Heart right ventricle (tissue), 16 donors: ENCODE data around the gene MPI. TPM values are rescaled to one million over a fixed set of nuclear protein-coding genes. Genes with fewer than 3 reads are reported as not detected.
A peak's percentile ranks its signal among the peaks of the same experiment; 100 is the strongest.
"Not testable (repeated sequence)": the region's sequence is repeated elsewhere in the genome, so short reads cannot be mapped to it uniquely, and the experiment has no call there.

Experiments used
- ATAC-seq, 8 donors: fragments of 200-7000 bp; cut with Tn5 transposase; one replicate each; pipeline ENCODE4 v1.9.1; 2020; ENCODE audit warnings: mild to moderate bottlenecking in 8 of 8, moderate library complexity in 8 of 8, moderate number of reproducible peaks in 1 of 8
- DNase-seq, 2 donors: peaks; one replicate each; pipeline ENCODE4 v3.0.0-alpha.2; 2020
- H3K27ac ChIP-seq, 10 donors: fragments of 200-600 bp; sonication (generic) in 2 of 10; one replicate each; pipeline versions ENCODE4 v1.5.0 to v1.8.0; 2020 to 2022; ENCODE audit warnings: mild to moderate bottlenecking in 3 of 10
- H3K27me3 ChIP-seq, 7 donors: fragments of 200-600 bp; one replicate each; pipeline ENCODE4 v1.8.0; 2021 to 2022; ENCODE audit warnings: mild to moderate bottlenecking in 2 of 7
- H3K36me3 ChIP-seq, 9 donors: fragments of 200-600 bp; sonication (generic) in 1 of 9; one replicate each; pipeline versions ENCODE4 v1.5.0 to v1.8.0; 2020 to 2022; ENCODE audit warnings: mild to moderate bottlenecking in 2 of 9
- H3K4me1 ChIP-seq, 9 donors: fragments of 200-600 bp; sonication (generic) in 1 of 9; one replicate each; pipeline versions ENCODE4 v1.5.0 to v1.8.0; 2020 to 2022; ENCODE audit warnings: mild to moderate bottlenecking in 4 of 9
- H3K4me3 ChIP-seq, 10 donors: fragments of 200-600 bp; sonication (generic) in 2 of 10; one replicate each; pipeline versions ENCODE4 v1.5.0 to v1.8.0; 2020 to 2022; ENCODE audit warnings: mild to moderate bottlenecking in 7 of 10, moderate library complexity in 2 of 10
- H3K9me3 ChIP-seq, 11 donors: fragments of 200-600 bp in 10 of 11; sonication (generic) in 2 of 11; one replicate each; pipeline versions ENCODE4 v1.5.0 to v1.8.0; 2013 to 2022; ENCODE audit warnings: mild to moderate bottlenecking in 2 of 11, control low read depth in 1 of 11, moderate library complexity in 1 of 11
- CTCF ChIP-seq, 9 donors: fragments of 200-600 bp; sonication (generic) in 2 of 9; IDR thresholded peaks; one replicate each; pipeline versions ENCODE4 v1.5.0 to v1.8.0; 2021 to 2022; ENCODE audit warnings: antibody characterized with exemption in 9 of 9, mild to moderate bottlenecking in 5 of 9, moderate library complexity in 1 of 9
- WGBS, 2 donors: extraction: QIAGEN DNeasy Blood & Tissue Kit; methylation state at CpG; one replicate each; pipeline ENCODE4 v1.1.7; 2013; ENCODE audit warnings: inconsistent platforms in 1 of 2; 5-methylcytosine and 5-hydroxymethylcytosine counted together
- intact Hi-C, 10 donors: fragments of 100-400 bp; cut with DNase I; formaldehyde crosslinking; loops; one replicate each; pipeline versions ENCODE4 v1.11.1 to v1.14.2; 2022
- polyA plus RNA-seq, 2 donors: library from polyadenylated mRNA; stranded (reverse); fragments of 200-250 nt; gene quantifications; one replicate each; pipeline ENCODE4 v1.2.3, GENCODE V29; 2013
- total RNA-seq, 10 donors: library from RNA; stranded (reverse); fragmentation: NEBNext Ultra II Directional in 3 of 10; extraction: Animal tissue kit (Norgen Biotek cat#: 25700) in 3 of 10; gene quantifications; one replicate each; pipeline versions ENCODE4 v1.2.1 to v1.2.4, GENCODE V29; 2021 to 2023
- donor health status: Arrhythmogenic right ventricular cardiomyopathy.
- donor health status: ischemic (EF 13 %, LVEDD 7.1; RV severe dilation, severe dysfunction).
- donor health status: healthy with polysubstance abuse.
- donor health status: DM: no; HTN: yes; CAD: no.
- donor health status: DM: no; HTN: no; CAD: no.
- donor health status: ischemic (EF 25% LVEDD 6.9; RV normal size, moderate dysfunction).
- donor health status: ischemic (EF 25% LVEDD 5.7; RV mildly dilated, moderate dysfunction).
- donor health status: healthy.
- donor health status: DM: yes; HTN: yes; CAD: no.
- donor health status: Ischemic cardiomyopathy.
- donor health status: ischemic (EF 35%, LVEDD 5.7; RV mildly dilated, moderate dysfunction).
- donor health status: nonischemic (EF 11% LVEDD 7.7; RV severe dilation, severe dysfunction).
- donor health status: DM: yes; HTN: yes; CAD: no.
- donor health status: PGD.
- donor health status: ischemic (EF 29% LVEDD 5.4; RV normal size, mild dysfunction).
- donor health status: nonischemic (EF 23%, LVEDD 6.1; RV moderate dilation, normal function).

Gene MPI
- total and polyA plus RNA-seq, 12 donors, result 24.4 to 86.4 (median 54.5) TPM

DNA sequence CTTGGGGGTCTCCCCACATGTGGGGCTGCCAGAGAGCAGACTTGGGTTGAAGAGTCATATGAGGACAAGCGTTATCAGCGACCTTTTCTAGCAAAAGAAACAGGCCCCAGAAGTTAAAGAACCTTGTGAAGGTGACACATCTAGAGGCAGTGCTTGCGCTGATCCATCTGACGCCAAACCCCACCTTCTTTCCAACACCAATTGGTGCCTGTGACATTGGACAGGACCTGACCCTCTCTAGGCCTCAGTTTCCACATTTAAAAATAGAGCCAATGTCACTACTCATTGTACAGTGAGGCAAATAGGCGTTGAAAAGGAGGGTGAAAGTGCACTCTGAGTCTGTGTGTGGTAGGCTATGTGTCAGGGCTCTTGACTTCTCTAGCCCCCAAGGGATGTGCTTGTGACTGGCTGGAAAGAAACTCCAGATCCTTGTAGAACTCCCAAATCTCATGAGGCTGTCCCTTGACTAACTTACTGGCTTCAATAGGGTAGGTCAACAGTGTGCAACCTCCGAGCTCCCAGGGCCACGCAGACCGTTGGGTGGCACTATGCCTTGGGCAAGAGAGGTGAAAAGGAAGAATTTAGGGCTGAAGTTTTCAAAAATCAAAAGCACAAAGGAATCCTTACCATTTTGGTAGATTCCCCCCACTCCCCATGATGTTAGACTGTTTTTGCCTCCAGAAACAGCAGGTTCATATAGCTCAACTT is 17.5 kb downstream of the MPI start:
- 24 to 35% methylated on average over 8 of the region's 8 CpGs for WGBS, 2 donors

GRCh38 chr15:74908635-74909034 is 18.8 kb downstream of the MPI start:
- H3K27me3 ChIP-seq, result no peaks in the 10 kb centered on the region
- no peak overlapping the region for H3K4me3 ChIP-seq
- peaks cover 0 to 54% (median 28%) of the 10 kb centered on the region in 9 donors for H3K36me3 ChIP-seq
- intact Hi-C loops, result loop anchor here in 2 of 10 donors (5.0 to 10.0 kb wide), 2 partner anchors 66 to 134 kb away; partner anchors contain the start of gene ULK3 (in 1 of the 2)
- no peaks in the 10 kb centered on the region for H3K9me3 ChIP-seq
- no peak for TF ChIP-seq CTCF (IDR thresholded peaks at IDR 0.05)
- peak overlapping the region in 1 of 10 donors; percentile 93 for H3K27ac ChIP-seq
- DNase-seq (no peak), ATAC-seq (no peak)
- H3K4me1 ChIP-seq, result peaks cover 10 to 30% (median 23%) of the 10 kb centered on the region in 9 donors
- WGBS, 2 donors, result 96 to 98% methylated on average over 4 of the region's 4 CpGs

More for the DNA sequence above, 17.5 kb downstream of the MPI start:
- Histone ChIP-seq H3K36me3 (peaks cover 0 to 54% (median 28%) of the 10 kb centered on the region in 9 donors), H3K9me3 (no peaks in the 10 kb centered on the region), H3K4me1 (peaks cover 10 to 30% (median 23%) of the 10 kb centered on the region in 9 donors), H3K27ac (peak overlapping the region; percentile 91 to 99 (median 96)), H3K4me3 (peak overlapping the region; percentile 66 to 99 (median 86)), H3K27me3 (no peaks in the 10 kb centered on the region)
- TF ChIP-seq CTCF (IDR thresholded peaks at IDR 0.05), result no peak
- intact Hi-C loops, result loop anchor here in 2 of 10 donors (2.0 to 10.0 kb wide), 3 partner anchors 29 to 133 kb away; partner anchors contain the start of gene ULK3 (in 1 of the 2)
- DNase-seq (peak in 1 of 2 donors; percentile 75), ATAC-seq (peak; percentile 44 to 86 (median 77))

DNA sequence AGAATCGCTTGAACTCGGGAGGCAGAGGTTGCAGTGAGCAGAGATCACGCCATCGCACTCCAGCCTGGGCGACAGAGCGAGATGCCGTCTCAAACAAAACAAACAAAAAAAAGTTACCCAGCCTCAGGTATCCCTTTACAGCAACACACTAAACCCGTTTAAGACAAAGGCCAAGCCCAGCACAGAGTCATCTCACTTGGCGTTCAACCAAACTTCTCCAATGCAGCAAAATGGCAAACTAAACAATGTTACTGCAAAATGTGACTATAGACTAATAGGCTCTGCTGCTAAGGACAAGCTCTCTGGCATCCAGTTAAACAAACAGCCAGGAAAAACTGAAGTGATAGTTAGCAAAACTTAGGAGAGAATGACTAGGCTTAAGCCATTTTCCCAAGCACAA is 23.2 kb downstream of the MPI start:
- peaks cover 0 to 85% (median 51%) of the 10 kb centered on the region in 9 donors for H3K36me3 ChIP-seq
- H3K9me3 ChIP-seq, result no peaks in the 10 kb centered on the region
- ATAC-seq (no peak), DNase-seq (no peak)
- H3K4me3 ChIP-seq, result no peak overlapping the region
- H3K27me3 ChIP-seq, result no peaks in the 10 kb centered on the region
- no peak overlapping the region for H3K27ac ChIP-seq
- WGBS, 2 donors, result 92 to 93% methylated on average over 9 of the region's 9 CpGs
- intact Hi-C loops, result no loop called here
- TF ChIP-seq CTCF (IDR thresholded peaks at IDR 0.05), result no peak
- peaks cover 0 to under 1% (median 0%) of the 10 kb centered on the region in 9 donors for H3K4me1 ChIP-seq

GRCh38 chr15:74913799-74914198 is 24.0 kb downstream of the MPI start:
- H3K27ac ChIP-seq, H3K9me3 ChIP-seq, ATAC-seq, DNase-seq, H3K4me3 ChIP-seq, H3K27me3 ChIP-seq, H3K4me1 ChIP-seq, intact Hi-C loops: not testable (repeated sequence)
- WGBS, 2 donors, result 94 to 96% methylated on average over 8 of the region's 8 CpGs
- H3K36me3 ChIP-seq, result peaks cover 0 to 92% (median 59%) of the 10 kb centered on the region in 9 donors

DNA sequence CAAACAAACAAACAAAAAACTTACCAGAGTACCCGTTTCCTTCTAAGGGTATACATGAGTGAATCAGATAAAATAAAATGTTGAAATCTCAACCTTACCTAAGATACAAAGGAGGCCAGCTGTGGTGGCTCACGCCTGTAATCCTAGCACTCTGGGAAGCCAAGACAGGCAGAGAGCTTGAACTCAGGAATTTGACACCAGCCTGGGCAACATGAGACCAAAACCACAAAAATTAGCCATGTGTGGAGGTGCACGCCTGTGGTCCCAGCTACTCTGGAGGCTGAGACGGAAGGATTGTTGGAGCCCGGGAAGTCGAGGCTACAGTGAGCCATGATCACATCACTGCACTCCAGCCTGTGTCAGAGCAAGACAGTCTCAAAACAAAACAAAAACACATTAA is 27.8 kb downstream of the MPI start:
- H3K36me3 ChIP-seq, result peaks cover 0 to 100% (median 82%) of the 10 kb centered on the region in 9 donors
- no peak for TF ChIP-seq CTCF (IDR thresholded peaks at IDR 0.05)

More for the DNA sequence above, 27.8 kb downstream of the MPI start:
- no peak overlapping the region for H3K27ac ChIP-seq
- no peak overlapping the region for H3K4me3 ChIP-seq
- H3K4me1 ChIP-seq, result peaks cover 0 to 7% (median 0%) of the 10 kb centered on the region in 9 donors
- H3K27me3 ChIP-seq, result no peaks in the 10 kb centered on the region
- ATAC-seq (no peak), DNase-seq (no peak)
- H3K9me3 ChIP-seq, result no peaks in the 10 kb centered on the region
- WGBS, 2 donors, result 93 to 95% methylated on average over 6 of the region's 6 CpGs
- intact Hi-C loops, result no loop called here
